ENCODE measurements around the gene ALDH3B2.
"Not testable (repeated sequence)": the region's sequence is repeated elsewhere in the genome, so short reads cannot be mapped to it uniquely, and the experiment has no call there.

Gene ALDH3B2

DNA sequence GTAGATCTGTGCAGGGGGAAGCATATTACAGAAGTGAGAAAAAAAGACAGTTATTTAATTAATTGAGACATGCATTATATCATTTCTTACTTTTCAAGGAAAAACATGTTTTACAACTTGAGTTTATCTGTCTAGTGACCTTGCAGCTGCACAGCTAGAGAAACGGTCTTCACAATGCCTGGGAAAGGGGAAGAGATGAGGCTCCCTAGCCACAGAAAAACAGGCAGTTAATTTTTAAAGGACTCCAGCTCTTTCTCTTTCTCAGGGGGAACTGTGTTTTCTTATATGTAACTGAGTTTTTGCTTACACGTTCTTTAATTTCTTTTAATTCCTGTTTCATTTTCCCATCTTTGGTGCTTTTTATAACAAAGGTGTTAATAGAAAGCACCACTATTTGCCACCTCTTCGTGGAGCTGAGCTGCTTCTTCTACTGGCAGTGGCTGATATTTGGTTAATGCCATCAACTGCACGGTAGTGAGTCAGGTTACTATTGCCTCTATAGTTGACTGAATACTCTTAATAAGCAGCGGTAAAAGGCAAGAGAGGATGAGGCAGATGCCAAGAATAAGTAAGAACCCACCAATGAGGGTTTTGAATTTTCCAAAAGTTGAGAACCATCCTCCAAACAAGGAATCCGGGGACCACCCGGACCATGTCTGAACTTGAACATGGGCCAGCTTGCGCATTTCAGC lies 11.4 kb upstream of the ALDH3B2 start:
- not testable (repeated sequence) for DNase-seq (ENCODE audit: low read depth in 3 of 3)

DNA sequence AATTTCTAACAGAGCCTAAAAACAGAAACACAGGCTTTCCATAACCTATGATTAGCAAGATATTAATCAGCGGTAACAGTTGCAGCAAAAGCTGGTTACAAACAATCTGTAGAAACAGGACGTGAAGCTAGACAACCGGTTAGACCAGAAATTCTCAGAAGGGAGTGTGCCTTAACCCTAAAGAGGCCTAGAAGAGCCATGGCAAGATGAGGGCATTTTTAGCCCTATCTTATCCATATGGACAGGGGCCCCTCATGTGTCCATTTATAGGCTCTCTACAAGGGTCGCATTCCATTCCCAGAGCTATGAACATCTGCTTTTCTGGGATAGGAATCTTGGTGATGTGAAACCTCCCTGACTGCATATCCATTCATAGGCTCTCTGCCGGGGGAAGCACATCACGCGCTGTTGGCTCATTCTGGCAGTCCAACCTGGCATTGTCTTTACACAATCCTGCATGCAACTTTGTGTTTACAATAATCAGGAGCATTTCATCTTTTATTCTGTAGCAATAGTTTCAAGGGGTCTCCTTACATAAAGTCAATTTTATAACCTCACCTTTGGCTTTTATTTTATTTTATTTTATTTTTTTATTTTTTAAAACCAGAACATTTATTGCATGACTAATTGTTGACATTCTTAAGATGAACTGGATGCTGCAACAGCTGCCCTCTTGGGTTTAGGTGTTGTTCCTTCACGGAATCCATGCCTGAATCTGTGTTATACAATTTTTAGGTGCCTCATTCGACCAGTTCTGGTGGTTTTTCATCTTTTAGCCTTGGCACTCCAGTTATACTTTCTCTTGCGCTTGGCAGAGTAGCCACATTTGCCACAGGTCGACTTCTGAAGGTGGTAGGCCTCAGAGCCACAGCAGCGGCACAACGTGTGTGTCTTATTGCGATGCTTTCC lies 8.0 kb upstream of the ALDH3B2 start:
- not testable (repeated sequence) for DNase-seq (ENCODE audit: low read depth in 3 of 3)

DNA sequence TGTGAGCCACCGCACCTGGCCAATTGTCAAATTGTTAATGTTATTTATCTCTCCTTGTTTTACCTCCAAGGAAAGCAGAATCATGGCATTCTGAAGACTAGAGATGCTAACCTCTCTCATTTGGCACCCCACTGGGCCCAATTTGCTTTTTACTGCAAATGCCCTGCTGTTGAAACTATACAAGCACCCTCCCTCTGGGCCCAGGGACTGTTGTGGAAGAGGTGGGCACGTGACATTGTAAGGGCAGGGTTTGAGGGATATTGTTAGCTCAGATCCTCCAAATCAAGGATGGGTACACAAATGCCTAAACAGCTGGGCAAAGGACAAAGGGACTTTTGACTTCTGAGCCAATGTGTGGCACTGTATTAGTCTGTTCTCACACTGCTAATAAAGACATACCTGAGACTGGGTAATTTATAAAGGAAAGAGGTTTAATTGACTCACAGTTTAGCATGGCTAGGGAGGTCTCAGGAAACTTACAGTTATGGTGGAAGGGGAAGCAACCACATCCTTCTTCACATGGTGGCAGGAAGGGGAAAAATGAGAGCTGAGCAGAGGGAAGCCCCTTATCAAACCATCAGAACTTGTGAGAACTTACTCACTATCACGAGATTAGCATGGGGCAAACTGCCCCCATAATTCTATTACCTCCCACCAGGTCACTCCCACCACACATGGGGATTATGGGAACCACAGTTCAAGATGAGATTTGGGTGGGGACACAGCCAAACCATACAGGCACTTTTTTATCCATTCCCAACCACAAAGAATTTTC lies 6.5 kb upstream of the ALDH3B2 start:
- no peak for DNase-seq (ENCODE audit: low read depth in 3 of 3)

DNA sequence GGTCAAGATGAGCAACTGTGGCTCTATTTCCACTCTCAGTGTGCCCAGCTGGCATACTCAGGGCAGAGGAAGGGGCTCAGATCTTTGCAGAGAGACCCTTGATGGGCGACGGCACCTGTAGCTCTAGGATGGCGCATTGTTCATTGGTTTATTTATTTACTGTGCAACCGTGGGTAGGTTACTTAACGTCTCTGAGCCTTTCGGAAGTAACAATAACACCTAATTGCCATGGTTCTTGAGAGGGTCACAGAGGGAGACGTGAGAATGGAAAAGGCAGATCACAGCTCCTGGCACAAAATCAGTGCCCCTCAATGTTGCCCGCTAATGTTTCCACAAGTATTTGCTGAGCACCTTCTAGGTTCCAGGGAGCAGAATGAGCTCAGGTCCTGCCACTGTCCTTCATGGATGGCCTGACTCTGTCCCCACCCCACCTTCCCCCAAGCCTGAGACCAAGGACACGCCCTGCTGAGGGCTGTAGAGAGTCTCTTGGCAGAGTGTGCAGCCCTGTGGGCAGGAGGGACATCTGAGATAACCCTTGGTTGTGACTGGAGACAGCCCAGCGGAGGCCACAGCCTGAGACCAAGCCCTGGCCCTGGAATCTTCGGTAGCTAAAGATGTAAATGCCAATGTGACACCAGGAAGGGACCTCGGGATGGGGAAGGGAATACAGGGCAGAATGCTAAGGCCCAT lies 780 bp upstream of the ALDH3B2 start:
- no peak for DNase-seq (ENCODE audit: low read depth in 3 of 3)

DNA sequence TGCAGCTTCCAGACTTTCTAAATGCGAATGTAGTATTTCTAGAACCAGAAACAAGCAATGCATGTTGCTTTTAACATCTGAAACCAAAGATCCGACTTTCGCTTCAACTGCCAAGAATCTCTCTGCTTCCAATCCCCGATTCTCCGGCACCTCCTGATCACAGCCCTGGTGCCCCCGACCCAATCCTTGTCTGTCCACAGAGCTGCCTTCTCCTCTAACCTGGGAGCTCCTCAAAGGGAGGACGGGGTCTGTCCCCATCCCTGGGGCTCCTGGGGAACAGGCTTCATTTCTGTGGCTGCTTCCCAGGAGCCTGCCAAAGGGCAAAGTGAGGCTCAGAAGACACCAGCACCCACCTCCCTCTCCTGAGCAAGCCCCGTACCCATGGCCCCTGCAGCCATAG lies 521 bp downstream of the ALDH3B2 start:
- DNase-seq (ENCODE audit: low read depth in 3 of 3) = no peak

DNA sequence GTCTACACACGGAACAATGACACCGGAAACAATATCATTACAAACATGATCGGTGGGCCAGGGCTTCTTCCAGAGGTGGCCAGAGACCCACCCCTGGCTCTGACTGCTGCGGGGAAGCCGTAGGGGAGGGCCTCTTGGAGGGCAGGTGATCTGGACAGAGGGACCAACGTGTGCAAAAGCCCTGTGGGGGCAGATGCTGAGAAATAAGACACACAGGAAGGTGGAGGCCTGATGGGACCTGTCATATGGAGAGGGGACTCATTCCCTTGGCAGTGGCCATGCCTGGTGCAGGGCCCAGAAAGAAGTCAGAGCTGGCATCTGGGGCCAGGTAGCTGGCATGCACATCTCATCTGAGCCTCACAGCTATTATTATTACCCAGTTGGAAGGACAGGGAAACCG lies 1.1 kb downstream of the ALDH3B2 start:
- DNase-seq (ENCODE audit: low read depth in 3 of 3) = no peak

DNA sequence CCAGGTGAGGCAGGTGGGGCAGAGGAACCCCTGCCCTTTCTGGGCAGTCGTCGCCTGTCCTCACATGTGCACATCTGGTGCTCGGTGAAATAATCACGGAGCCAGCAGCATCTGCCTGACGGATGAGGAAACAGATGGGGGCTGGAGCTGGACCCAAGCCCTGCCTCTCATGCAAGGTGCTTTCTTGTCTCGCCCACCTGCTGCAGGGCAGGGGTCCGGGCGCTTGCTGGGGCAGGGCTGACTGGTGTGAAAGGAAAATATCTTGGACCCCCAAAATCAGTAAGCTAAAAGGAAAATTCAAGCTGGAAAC lies 3.3 kb downstream of the ALDH3B2 start:
- DNase-seq (ENCODE audit: low read depth in 3 of 3) = no peak

DNA sequence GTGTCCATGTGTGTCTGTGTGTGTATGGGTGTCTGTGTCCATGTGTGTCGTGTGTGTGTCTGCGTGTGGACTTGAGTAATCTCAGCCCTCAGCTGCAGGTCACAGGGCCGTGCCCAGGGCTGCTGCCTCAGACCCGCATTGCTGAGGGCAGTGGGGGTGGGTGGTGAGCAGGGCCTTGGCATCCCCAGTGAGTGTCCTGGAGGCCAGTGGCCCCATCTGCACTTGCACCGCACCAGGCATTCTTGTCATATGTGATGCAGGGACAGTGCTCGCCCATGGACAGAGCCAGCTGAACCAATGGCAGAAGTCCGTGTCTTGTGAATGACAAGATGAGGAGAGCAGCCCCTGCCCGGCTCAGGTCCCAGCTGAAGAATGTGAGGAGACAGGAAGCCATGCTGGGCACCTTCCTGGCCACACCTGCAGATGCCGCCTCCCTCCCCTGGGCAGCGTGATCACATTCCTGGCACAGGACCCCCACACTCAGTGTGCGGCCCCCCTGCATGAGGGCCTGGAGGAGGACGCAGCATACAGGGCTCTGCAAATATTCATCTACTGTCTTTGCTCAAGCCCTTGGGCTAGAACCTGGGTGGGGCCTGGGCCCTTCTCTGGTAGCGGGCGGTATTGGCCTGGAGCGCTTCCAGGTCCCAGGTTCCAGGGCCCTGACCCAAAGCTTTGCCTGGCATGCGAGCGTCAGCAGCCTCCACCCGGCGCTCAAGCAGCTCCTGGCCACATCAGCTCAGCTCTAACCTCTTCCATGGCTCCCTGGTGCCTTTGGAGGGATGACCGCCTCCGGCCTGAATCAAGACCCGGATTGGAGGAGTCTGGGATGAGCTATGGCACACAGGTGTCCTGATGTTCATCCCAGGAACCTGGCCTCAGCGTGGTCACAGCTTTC lies 3.9 kb downstream of the ALDH3B2 start:
- no peak for DNase-seq (ENCODE audit: low read depth in 3 of 3)

DNA sequence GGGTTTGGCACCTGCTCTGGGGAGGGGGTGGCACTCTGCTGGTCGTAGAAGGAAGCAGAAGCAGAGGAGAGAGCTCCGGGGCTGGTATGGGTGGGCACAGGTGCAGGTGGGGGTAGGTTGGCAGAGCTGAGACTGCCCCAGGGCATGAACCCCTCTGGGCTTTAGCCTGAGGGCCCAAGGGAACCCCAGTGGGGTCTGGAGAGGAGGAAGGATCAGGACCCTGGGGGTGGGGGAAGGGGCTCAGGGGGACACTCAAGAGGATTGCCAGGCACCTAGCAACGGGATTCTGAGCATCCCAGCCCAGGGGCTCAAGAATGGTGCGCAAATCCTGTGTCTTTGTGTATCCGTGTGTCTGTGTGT lies 6.3 kb downstream of the ALDH3B2 start:
- DNase-seq (ENCODE audit: low read depth in 3 of 3) = no peak

DNA sequence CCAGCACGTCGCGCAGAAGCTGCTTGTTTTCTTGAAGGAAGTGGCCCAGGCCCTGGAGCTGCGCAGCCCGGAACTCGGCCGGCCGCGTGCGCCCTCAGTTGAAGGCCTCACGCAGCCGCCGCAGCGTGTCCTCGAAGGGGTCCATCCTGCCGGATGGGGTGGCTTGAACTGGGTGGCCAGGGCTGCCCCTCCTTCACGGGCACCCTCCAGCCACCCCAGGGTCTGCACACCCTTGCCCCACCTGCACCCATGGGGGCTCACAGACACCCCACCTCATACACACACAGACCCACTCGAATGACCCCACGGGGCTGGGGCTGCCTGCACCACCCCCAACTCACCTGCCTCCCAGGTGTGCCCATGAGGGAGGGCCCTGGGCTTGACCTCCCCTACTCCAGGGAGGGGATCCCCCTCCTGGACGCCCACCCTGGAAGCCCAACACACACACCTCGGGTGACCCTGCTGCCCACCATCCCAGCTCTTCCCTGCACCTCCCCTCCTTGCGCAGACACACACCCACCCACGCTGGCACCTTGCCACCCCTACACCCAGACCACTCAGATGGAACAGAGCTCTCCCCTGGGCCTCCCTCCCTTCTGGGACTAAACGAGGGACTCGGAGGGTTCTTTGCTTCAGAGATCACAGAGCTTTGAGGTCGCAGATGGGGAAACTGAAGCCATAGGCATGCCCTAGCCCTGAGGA lies 6.8 kb downstream of the ALDH3B2 start:
- no peak for DNase-seq (ENCODE audit: low read depth in 3 of 3)

DNA sequence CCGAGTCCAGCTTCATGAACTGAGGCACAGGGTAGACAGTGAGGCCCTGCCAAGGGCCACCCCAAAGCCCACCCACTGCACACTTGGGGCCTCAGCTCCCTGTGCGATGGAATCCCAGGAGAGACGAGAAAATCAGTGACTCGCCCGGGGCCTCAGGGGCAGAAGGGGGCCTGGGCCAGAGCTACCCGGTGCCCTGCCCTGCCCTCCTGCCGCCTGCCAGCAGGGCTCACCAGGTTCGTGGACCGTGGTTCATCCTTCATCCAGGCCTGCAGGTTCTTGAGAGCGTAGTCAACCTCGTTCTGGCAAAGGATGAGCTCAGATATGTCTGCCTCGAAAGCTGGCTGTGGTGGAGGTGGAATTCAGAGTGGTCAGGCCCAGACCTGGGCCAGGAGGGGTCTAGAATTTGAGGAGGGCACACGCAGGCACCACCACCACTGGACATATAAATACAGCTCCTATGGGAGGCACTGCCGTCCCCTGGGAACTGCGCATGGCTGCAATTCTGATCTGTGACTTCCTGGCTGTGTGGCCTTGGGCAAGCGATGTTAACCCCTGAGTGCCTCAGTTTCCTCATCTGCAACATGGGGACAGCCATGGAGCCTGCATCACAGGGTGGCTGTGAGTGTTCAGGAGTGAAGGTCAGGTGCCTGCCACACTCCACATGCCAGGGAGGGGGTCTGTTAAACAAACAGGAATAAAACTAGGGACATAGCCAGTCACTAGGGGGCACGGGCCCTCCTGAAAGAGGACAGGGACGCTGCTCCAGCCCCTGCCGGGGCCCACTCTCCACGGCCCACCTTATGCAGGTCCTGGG lies 7.5 kb downstream of the ALDH3B2 start:
- no peak for DNase-seq (ENCODE audit: low read depth in 3 of 3)

DNA sequence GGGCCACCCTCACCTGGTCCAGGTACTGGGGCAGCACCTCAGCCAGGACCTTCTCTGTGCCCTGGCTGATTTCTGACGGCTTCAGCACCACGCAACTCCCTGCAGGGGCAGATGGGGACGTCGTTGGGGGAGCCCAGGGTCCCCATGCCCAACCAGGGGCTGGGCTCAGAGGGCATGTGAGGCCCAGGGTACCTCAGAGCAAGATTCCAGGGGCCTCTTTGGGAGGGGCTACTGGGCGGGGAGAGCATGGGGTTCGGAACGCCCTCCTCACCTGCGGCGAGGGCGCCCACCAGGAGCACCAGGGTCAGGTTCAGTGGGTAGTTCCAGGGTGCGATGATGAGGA lies 8.1 kb downstream of the ALDH3B2 start:
- DNase-seq (ENCODE audit: low read depth in 3 of 3) = no peak

DNA sequence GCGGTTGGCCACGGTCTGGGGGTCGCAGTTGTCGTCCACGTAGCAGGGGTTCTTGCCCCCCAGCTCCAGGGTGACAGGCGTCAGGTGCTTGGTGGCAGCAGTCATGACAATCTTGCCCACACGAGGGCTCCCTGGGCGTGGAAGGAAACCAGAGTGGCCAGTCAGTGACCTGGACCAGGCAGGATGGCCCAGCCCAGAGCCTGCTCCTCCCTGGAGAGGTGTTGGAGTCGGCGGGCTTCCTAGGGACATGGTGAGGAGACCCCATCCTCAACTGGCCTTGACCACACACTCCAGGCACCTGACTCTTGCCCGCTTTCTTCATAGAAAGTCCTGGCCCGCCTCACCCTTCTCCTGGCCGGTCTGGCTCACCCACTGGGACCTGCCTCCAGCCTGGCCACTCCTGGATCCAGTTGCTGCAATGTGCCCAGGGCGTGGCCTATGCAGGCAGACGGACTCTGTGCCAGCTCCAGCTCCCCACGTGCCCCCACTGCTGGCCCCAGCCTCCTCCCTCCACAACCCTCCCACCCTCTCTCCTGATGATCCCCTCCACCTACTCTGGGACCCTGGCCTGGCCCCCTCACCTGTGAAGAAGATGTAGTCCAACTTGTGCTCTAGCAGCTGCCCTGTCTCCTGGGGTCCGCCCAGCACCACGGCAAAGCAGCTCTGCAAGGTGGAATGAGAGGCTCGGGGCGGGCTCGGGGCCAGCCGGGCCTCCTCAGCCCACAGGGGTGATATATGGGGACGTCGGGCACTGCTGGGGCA lies 8.7 kb downstream of the ALDH3B2 start:
- no peak for DNase-seq (ENCODE audit: low read depth in 3 of 3)

DNA sequence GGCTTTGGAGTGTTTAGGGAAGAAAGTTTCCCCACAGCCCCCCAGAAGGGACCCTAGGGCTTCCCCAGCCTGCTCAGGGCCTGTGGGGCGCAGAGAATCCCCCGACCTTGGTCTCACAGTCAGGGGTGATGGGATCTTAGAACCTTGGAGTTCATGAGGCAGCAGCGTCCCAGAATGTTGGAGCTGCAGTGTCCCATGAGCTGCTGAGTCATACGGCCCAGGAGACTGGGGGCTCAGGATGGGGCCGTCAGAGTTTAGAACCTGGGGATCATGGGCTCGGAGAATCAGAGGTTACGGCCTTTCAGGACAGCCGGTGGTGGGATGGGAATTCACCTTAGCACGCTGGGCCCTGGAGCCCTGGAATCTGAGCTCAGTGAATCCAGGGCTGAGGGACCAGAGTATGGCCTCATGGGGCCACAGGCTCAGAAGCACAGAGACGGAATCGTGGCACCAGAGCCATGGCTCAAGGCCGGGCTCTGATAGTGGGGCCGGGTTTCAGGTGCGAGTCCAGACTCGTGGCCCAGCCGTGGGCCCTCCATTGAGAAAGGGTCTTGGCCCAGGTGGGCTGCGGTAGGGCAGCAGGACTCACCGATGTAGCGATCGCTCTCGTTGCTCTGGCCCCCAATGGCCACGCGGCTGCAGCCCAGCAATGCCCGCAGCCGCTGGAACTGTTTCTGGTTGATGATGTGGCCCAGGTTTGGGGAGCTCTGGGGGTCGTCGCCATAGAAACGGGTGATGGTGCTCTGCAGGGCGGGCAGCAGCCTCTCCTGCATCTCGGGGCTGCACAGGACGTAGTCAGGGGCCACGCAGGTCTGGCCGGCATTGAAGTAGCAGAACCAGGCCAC lies 9.5 kb downstream of the ALDH3B2 start:
- DNase-seq (ENCODE audit: low read depth in 3 of 3) = no peak

DNA sequence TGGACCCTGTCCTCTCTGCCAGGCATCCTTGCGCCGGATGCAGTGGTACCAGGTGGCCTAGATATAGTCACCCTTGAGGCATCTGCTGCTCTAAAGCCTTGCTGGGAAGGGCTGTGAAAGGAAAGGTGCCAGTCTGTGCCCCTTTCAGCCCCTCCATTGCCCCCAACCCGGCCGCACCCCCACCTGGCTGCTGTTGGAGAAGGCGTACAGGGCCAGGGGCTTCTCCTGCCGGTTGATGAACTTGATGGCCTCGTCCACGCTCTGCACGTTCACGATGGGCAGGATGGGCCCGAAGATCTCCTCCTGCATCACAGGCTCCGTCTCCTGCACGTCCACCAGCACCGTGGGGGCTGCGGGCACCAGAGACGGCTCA lies 10.2 kb downstream of the ALDH3B2 start:
- no peak for DNase-seq (ENCODE audit: low read depth in 3 of 3)

DNA sequence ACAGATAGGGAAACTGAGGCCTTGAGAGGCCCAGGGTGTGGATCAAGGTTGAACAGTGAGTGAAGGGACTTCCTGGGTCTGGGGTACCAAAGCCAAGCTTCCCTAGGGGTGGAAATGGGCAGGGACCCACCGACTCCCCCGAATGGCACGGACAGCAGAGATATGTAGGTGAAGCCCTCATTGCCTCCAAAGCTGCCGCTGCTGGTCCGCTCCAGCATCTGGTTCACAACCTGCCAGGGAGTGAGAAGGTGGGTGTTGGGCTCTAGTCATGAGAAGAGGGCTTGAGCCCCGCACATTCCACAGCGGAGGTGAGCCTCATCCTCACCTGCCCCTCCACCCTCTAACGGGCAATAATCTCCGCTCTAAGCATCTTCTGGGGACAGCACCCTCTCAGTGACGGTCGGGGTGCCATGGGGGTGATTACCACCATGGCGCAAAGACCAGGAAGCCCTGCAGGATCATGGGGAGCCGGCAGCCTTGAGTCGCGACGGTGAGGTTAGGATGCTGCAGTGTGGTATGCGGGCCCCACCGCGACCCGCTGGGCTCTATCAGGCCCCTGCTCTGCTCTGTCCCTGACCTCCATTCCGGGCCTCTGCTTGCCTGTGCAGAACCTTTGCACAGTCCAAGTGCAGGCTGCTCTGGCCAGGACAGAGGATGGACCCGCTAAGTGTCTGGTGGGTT lies 10.8 kb downstream of the ALDH3B2 start:
- no peak for DNase-seq (ENCODE audit: low read depth in 3 of 3)

DNA sequence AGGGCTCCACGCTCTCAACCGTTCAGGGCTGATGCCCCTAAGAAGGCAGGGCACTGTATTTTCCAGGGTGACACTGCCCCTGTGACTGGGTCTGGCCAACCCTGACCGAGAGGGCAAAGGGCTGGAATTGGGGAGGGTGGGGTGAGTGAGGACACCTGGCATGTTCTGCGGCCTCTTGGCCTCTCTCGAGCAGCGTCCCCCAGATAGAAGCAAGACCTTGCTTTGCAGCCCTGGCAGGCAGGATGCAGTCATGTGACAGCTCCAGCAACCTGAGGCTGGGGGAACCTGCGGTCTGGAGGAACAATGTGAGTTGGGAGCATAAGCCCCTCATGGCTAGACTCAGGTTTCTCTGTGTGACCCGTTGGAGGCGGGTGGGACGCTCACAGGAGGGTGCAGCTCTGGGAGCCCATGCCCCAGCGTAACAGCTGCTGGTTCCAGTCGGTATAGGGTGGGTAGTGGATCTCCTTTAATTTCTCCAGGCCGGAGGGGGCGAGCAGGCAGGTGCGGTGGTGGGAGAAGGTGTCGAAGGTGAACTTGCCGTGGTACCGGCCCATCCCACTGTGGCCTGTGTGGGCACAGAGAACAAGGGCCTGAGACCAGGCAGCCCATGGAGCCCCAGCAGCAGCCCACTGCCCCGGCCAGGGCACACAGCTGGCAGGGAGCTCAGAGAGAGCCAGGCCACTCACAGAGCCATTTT lies 11.4 kb downstream of the ALDH3B2 start:
- no peak for DNase-seq (ENCODE audit: low read depth in 3 of 3)
